ENCODE data around the gene SYTL3.

The SYTL3 gene

GRCh38 chr6:158718461-158719046 lies 68.7 kb downstream of the SYTL3 start:
- DNase-seq (ENCODE audit: low read depth in 2 of 2): no peak

GRCh38 chr6:158722176-158722729 lies 72.4 kb downstream of the SYTL3 start:
- DNase-seq (ENCODE audit: low read depth in 2 of 2): no peak

- DNase-seq (ENCODE audit: low read depth in 2 of 2): no peak
Observed at GRCh38 chr6:158725704-158726103, 75.8 kb downstream of the SYTL3 start.

GRCh38 chr6:158729906-158730540 lies 80.2 kb downstream of the SYTL3 start:
- DNase-seq (ENCODE audit: low read depth in 2 of 2): no peak

GRCh38 chr6:158730541-158730907 lies 80.7 kb downstream of the SYTL3 start:
- no peak for DNase-seq (ENCODE audit: low read depth in 2 of 2)

GRCh38 chr6:158735009-158735408 lies 85.2 kb downstream of the SYTL3 start:
- DNase-seq (ENCODE audit: low read depth in 2 of 2): no peak

GRCh38 chr6:158737082-158737709 lies 87.3 kb downstream of the SYTL3 start:
- DNase-seq (ENCODE audit: low read depth in 2 of 2): no peak

- DNase-seq (ENCODE audit: low read depth in 2 of 2): no peak
Observed at GRCh38 chr6:158737710-158738615, 88.1 kb downstream of the SYTL3 start.

GRCh38 chr6:158739673-158740072 lies 89.8 kb downstream of the SYTL3 start:
- DNase-seq (ENCODE audit: low read depth in 2 of 2): no peak

GRCh38 chr6:158743033-158743651 lies 93.3 kb downstream of the SYTL3 start:
- no peak for DNase-seq (ENCODE audit: low read depth in 2 of 2)

GRCh38 chr6:158744986-158745430 lies 95.2 kb downstream of the SYTL3 start:
- DNase-seq (ENCODE audit: low read depth in 2 of 2): no peak

- no peak for DNase-seq (ENCODE audit: low read depth in 2 of 2)
Observed at GRCh38 chr6:158751224-158751623, 101.4 kb downstream of the SYTL3 start.

GRCh38 chr6:158751921-158752320 lies 102.1 kb downstream of the SYTL3 start:
- DNase-seq (ENCODE audit: low read depth in 2 of 2): no peak

- no peak for DNase-seq (ENCODE audit: low read depth in 2 of 2)
Observed at GRCh38 chr6:158752613-158753012, 102.8 kb downstream of the SYTL3 start.

GRCh38 chr6:158753811-158754210 lies 104.0 kb downstream of the SYTL3 start:
- no peak for DNase-seq (ENCODE audit: low read depth in 2 of 2)

- DNase-seq (ENCODE audit: low read depth in 2 of 2): no peak
Observed at GRCh38 chr6:158754738-158755137, 104.9 kb downstream of the SYTL3 start.

GRCh38 chr6:158755636-158756035 lies 105.8 kb downstream of the SYTL3 start:
- DNase-seq (ENCODE audit: low read depth in 2 of 2): no peak

- DNase-seq (ENCODE audit: low read depth in 2 of 2): no peak
Observed at GRCh38 chr6:158756126-158756525, 106.3 kb downstream of the SYTL3 start.

GRCh38 chr6:158756977-158757752 lies 107.3 kb downstream of the SYTL3 start:
- DNase-seq (ENCODE audit: low read depth in 2 of 2): no peak

- no peak for DNase-seq (ENCODE audit: low read depth in 2 of 2)
Observed at GRCh38 chr6:158757753-158758090, 107.9 kb downstream of the SYTL3 start.

GRCh38 chr6:158758451-158758860 lies 108.6 kb downstream of the SYTL3 start:
- no peak for DNase-seq (ENCODE audit: low read depth in 2 of 2)

Data from activated CD4-positive, alpha-beta T cell treated with anti-CD3 and anti-CD28 coated beads for 24 hours (primary cell).